ENCODE measurements around the gene VMO1. TPM values are rescaled to one million over a fixed set of nuclear protein-coding genes. Genes with fewer than 3 reads are reported as not detected.

VMO1 gene
- total RNA-seq: 0.94 and 5.2 TPM in 2 replicates

GRCh38 chr17:4786106-4786511 lies at the start of gene VMO1:
Gene VMO1, minus strand, starts transcription at chr17:4786364. Its CDS starts 12 bp downstream, at chr17:4786352.

GRCh38 chr17:4833178-4833940 lies 47.2 kb upstream of the VMO1 start, which contains the start of gene MINK1:
Gene MINK1, plus strand, starts transcription at chr17:4833340. Its CDS starts 244 bp downstream, at chr17:4833584.

GRCh38 chr17:4806777-4807604 lies 20.8 kb upstream of the VMO1 start, which contains the start of gene PLD2:
Gene PLD2, plus strand, starts transcription at chr17:4807152. Its CDS starts 621 bp downstream, at chr17:4807773.

GRCh38 chr17:4802228-4802627 lies 16.1 kb upstream of the VMO1 start, which contains the start of gene C17orf114:
Gene C17orf114, minus strand, starts transcription at chr17:4802328.

GRCh38 chr17:4788807-4789700 lies 2.9 kb upstream of the VMO1 start, which contains the start of gene GLTPD2:
Gene GLTPD2, plus strand, starts transcription at chr17:4788964. Its CDS starts 48 bp downstream, at chr17:4789012.

GRCh38 chr17:4771519-4772234 lies 14.5 kb downstream of the VMO1 start, which contains the start of gene TM4SF5:
Gene TM4SF5, plus strand, starts transcription at chr17:4771886. Its CDS starts 37 bp downstream, at chr17:4771923.

GRCh38 chr17:4739122-4740024 lies 46.8 kb downstream of the VMO1 start, which contains the start of the genes CXCL16 and ZMYND15:
Gene CXCL16, minus strand, starts transcription at chr17:4739928. Its CDS starts 589 bp downstream, at chr17:4739339.
Gene ZMYND15, plus strand, starts transcription at chr17:4739833. Its CDS starts 716 bp downstream, at chr17:4740549.

Other genes with a start within 250 kb of the VMO1 start
- 49.3 and 58.6 TPM in 2 replicates for gene MYBBP1A, start 231.0 kb downstream of the VMO1 start, total RNA-seq
- gene GGT6, start 225.8 kb downstream of the VMO1 start, total RNA-seq: not detected in 2 replicates
- not detected in 2 replicates for gene SMTNL2, start 201.8 kb downstream of the VMO1 start, total RNA-seq
- gene ALOX15, start 144.7 kb downstream of the VMO1 start, total RNA-seq: 0.06 TPM in 1 of 2 replicates, not detected in the other
- gene PELP1, start 82.2 kb downstream of the VMO1 start, total RNA-seq: 20.8 and 25.5 TPM in 2 replicates
- 0.94 and 4.9 TPM in 2 replicates for gene ARRB2, start 75.7 kb downstream of the VMO1 start, total RNA-seq
- 12.3 and 19.7 TPM in 2 replicates for gene MED11, start 54.9 kb downstream of the VMO1 start, total RNA-seq
- gene ZMYND15, start 46.5 kb downstream of the VMO1 start, total RNA-seq: 0.44 and 1.4 TPM in 2 replicates
- gene CXCL16, start 46.4 kb downstream of the VMO1 start, total RNA-seq: 6.5 and 10.0 TPM in 2 replicates
- not detected in 2 replicates for gene TM4SF5, start 14.5 kb downstream of the VMO1 start, total RNA-seq
- gene GLTPD2, start 2.6 kb upstream of the VMO1 start, total RNA-seq: not detected in 2 replicates
- gene PSMB6, start 9.8 kb upstream of the VMO1 start, total RNA-seq: 84.4 and 101 TPM in 2 replicates
- 24.3 and 25.3 TPM in 2 replicates for gene PLD2, start 20.8 kb upstream of the VMO1 start, total RNA-seq
- 19.1 and 33.9 TPM in 2 replicates for gene MINK1, start 47.0 kb upstream of the VMO1 start, total RNA-seq
- gene C17orf107, start 113.2 kb upstream of the VMO1 start, total RNA-seq: 4.3 and 5.4 TPM in 2 replicates
- 0.31 and 0.54 TPM in 2 replicates for gene CHRNE, start 116.7 kb upstream of the VMO1 start, total RNA-seq
- gene GP1BA, start 145.9 kb upstream of the VMO1 start, total RNA-seq: not detected in 2 replicates
- 33.8 and 39.6 TPM in 2 replicates for gene SLC25A11, start 153.7 kb upstream of the VMO1 start, total RNA-seq
- gene RNF167, start 153.9 kb upstream of the VMO1 start, total RNA-seq: 34.7 and 41.7 TPM in 2 replicates
- gene PFN1, start 162.2 kb upstream of the VMO1 start, total RNA-seq: 435 and 543 TPM in 2 replicates
- gene ENO3, start 164.8 kb upstream of the VMO1 start, total RNA-seq: 1.00 and 8.8 TPM in 2 replicates
- 42.2 and 43.9 TPM in 2 replicates for gene SPAG7, start 181.5 kb upstream of the VMO1 start, total RNA-seq
- 11.2 and 16.0 TPM in 2 replicates for gene CAMTA2, start 201.3 kb upstream of the VMO1 start, total RNA-seq
- gene INCA1, start 211.2 kb upstream of the VMO1 start, total RNA-seq: 0.19 and 0.68 TPM in 2 replicates
- 24.5 and 27.6 TPM in 2 replicates for gene KIF1C, start 211.6 kb upstream of the VMO1 start, total RNA-seq
- not detected in 2 replicates for gene SLC52A1, start 249.1 kb upstream of the VMO1 start, total RNA-seq

Measured in cardiac ventricle fibroblast (primary cell).